ENCODE results near the gene RPTOR. TPM values are rescaled to one million over a fixed set of nuclear protein-coding genes. Genes with fewer than 3 reads are reported as not detected.

RPTOR gene
- total and polyA plus RNA-seq, 10 of the 15 experiments (the other 5 are each of a cell fraction or from before 2014, with no cell fraction given) = 0.18 to 32.1 (median 7.8) TPM

GRCh38 chr17:80737106-80738019, 192.7 kb downstream of the RPTOR start (continued):
- TF ChIP-seq EP300 (IDR thresholded peaks at IDR 0.05; ENCODE audit: borderline replicate concordance in 1 of 2, control insufficient read depth in 1 of 2, low read depth in 2 of 2, low read length in 2 of 2) (peak; percentile 45 to 93), ATF7 (IDR thresholded peaks at IDR 0.05; ENCODE audit: low read depth) (peak; percentile 54; the same call in 1 of the 2 replicates), NR2C1 (IDR thresholded peaks at IDR 0.05) (no peak), BCL11A (IDR thresholded peaks at IDR 0.05; ENCODE audit: low read depth, low read length) (peak; percentile 89), RBBP5 (conservative IDR thresholded peaks at IDR 0.05) (no peak), PML (IDR thresholded peaks at IDR 0.05; ENCODE audit: low read length) (peak; percentile 47; the same call in 1 of the 2 replicates)

GRCh38 chr17:80738020-80738808, 193.6 kb downstream of the RPTOR start:
- BruUV-seq (replicated peaks) = no TSS peak
- Histone ChIP-seq H4K20me1 (ENCODE audit: control insufficient read depth, insufficient read depth) (no peaks in the 10 kb centered on the region), H3K36me3 (ENCODE audit: control insufficient read depth in 2 of 2, insufficient read depth in 2 of 2, low read length in 1 of 2) (peaks cover 2 to 5% of the 10 kb centered on the region in 2 experiments; a peak in 3 of 4 replicates), H3K4me1 (ENCODE audit: control insufficient read depth, insufficient read depth, low read length) (peaks cover 28% of the 10 kb centered on the region), H3K9me3 (replicated peaks; ENCODE audit: control insufficient read depth, insufficient read depth, low read length) (no peaks in the 10 kb centered on the region; the same call in 2 of the 3 replicates), H3K4me3 (peak overlapping the region; percentile 51; the same call in 1 of the 2 replicates), H3K4me2 (ENCODE audit: control insufficient read depth, insufficient read depth) (peak overlapping the region; percentile 72), H3K79me2 (ENCODE audit: control insufficient read depth, insufficient read depth, low read length) (peaks cover 3% of the 10 kb centered on the region; the same call in 1 of the 2 replicates), H2AFZ (ENCODE audit: control insufficient read depth, low read depth, low read length) (peak overlapping the region; percentile 51), H3K27ac (ENCODE audit: control insufficient read depth, insufficient read depth) (peak overlapping the region; percentile 76), H3K27me3 (replicated peaks in 1 of 2; ENCODE audit: control insufficient read depth in 2 of 2, insufficient read depth in 2 of 2, low read length in 1 of 2) (no peaks in the 10 kb centered on the region), H3K9ac (ENCODE audit: control insufficient read depth, insufficient read depth, low read length) (peak overlapping the region; percentile 38)
- in situ Hi-C loops (cut with MboI) (no loop called here), intact Hi-C loops (cut with micrococcal nuclease; ENCODE audit: unreplicated experiment) (loop anchor here (5.0 to 10.0 kb wide), 3 partner anchors 44 to 313 kb away; no protein-coding TSS in a partner anchor)
- RAD21 ChIA-PET (ENCODE audit: unreplicated experiment) = interaction anchor here (0.9 to 2.1 kb wide), 8 partner anchors 36 to 232 kb away, joined by 3 to 7 read pairs (median 4); no protein-coding TSS in a partner anchor
- CTCF ChIA-PET = interaction anchor here (1.2 to 2.0 kb wide), 4 partner anchors 35 to 311 kb away, joined by 3 to 7 read pairs (median 6); no protein-coding TSS in a partner anchor
- ATAC-seq = peak; percentile 64
- peak; percentile 85 for FAIRE-seq
- SMC1A ChIA-PET (ENCODE audit: uncharacterized antibody, unreplicated experiment) = interaction anchor here (0.6 to 4.9 kb wide), 5 partner anchors 53 to 311 kb away, joined by 3 to 24 read pairs (median 14); no protein-coding TSS in a partner anchor
- 67% methylated on average over 17 of the region's 17 CpGs for WGBS (ENCODE audit: insufficient coverage, insufficient replicate concordance, low lambda C conversion rate, missing lambda C conversion rate)
- DNase-seq (ENCODE audit: low read depth, low spot score) = peak; percentile 34
- POLR2A ChIA-PET = no interaction called here
- TF ChIP-seq CHD4 (IDR thresholded peaks at IDR 0.05) = no peak
- TF ChIP-seq IRF5 (IDR thresholded peaks at IDR 0.05; ENCODE audit: borderline replicate concordance) = no peak
- TF ChIP-seq TBL1XR1 (IDR thresholded peaks at IDR 0.05; ENCODE audit: low read depth, low read length) = no peak
- no peak for TF ChIP-seq ETV6 (conservative IDR thresholded peaks at IDR 0.05 in 1 of 2, IDR thresholded peaks at IDR 0.05 in 1 of 2; ENCODE audit: borderline replicate concordance in 1 of 2, low read depth in 1 of 2)
- TF ChIP-seq HDAC2 (IDR thresholded peaks at IDR 0.05) = no peak
- TF ChIP-seq EED (IDR thresholded peaks at IDR 0.05; ENCODE audit: low read depth) = 0 out of 2 replicates have a peak, but pooled peaks have one; percentile 35
- peak; percentile 35; the same call in 1 of the 2 replicates for TF ChIP-seq POLR2A (IDR thresholded peaks at IDR 0.05; ENCODE audit: low read depth, low read length)
- no peak for TF ChIP-seq USF1 (IDR thresholded peaks at IDR 0.05; ENCODE audit: borderline replicate concordance, extremely low read length, insufficient read depth, low read depth, low read length)
- TF ChIP-seq NFYB (IDR thresholded peaks at IDR 0.05; ENCODE audit: insufficient read depth, low read depth, low read length) = no peak
- TF ChIP-seq YBX1 (IDR thresholded peaks at IDR 0.05) = no peak
- TF ChIP-seq USF2 (IDR thresholded peaks at IDR 0.05; ENCODE audit: borderline replicate concordance, low read depth, low read length) = no peak
- TF ChIP-seq SREBF1 (IDR thresholded peaks at IDR 0.05; ENCODE audit: low read length) = no peak
